Measurements from ENCODE around the gene ZNF547. TPM values are rescaled to one million over a fixed set of nuclear protein-coding genes. Genes with fewer than 3 reads are reported as not detected.

Gene ZNF547
- total RNA-seq, 2 donors from 2014 or later, result 2.4 to 3.5 TPM

Other genes with a start within 250 kb of the ZNF547 start
- not detected for gene USP29, start 243.6 kb upstream of the ZNF547 start, total RNA-seq
- gene ZIM3, start 218.3 kb upstream of the ZNF547 start, total RNA-seq, result not detected
- under 1 TPM in 1 of 2 donors, not detected in 1; 0.38 TPM for gene DUXA, start 196.1 kb upstream of the ZNF547 start, total RNA-seq
- gene ZNF264, start 172.1 kb upstream of the ZNF547 start, total RNA-seq, result 10 to 100 TPM; 35.1 to 37.8 TPM
- gene AURKC, start 132.5 kb upstream of the ZNF547 start, total RNA-seq, result 1 to 10 TPM; 1.6 to 2.0 TPM
- gene ZNF805, start 122.9 kb upstream of the ZNF547 start, total RNA-seq, result 10 to 100 TPM; 12.9 to 15.5 TPM
- gene ZNF460, start 83.1 kb upstream of the ZNF547 start, total RNA-seq, result 10 to 100 TPM; 46.6 to 49.7 TPM
- 1 to 10 TPM; 5.0 to 6.8 TPM for gene ZNF543, start 43.1 kb upstream of the ZNF547 start, total RNA-seq
- 1 to 10 TPM; 8.3 to 9.4 TPM for gene ZNF304, start 12.3 kb upstream of the ZNF547 start, total RNA-seq
- 1 to 10 TPM; 7.5 to 9.2 TPM for gene TRAPPC2B, start within 50 bp of the ZNF547 start, total RNA-seq
- gene ZNF548, start 26.3 kb downstream of the ZNF547 start, total RNA-seq, result 10 to 100 TPM; 16.4 to 18.7 TPM
- 10 to 100 TPM; 10.9 to 11.4 TPM for gene ZNF17, start 47.6 kb downstream of the ZNF547 start, total RNA-seq
- gene ZNF749, start 71.8 kb downstream of the ZNF547 start, total RNA-seq, result 10 to 100 TPM in 1 of 2 donors, 1 to 10 TPM in 1; 7.1 to 10.2 TPM
- gene VN1R1, start 93.6 kb downstream of the ZNF547 start, total RNA-seq, result 1 to 10 TPM in 1 of 2 donors, under 1 TPM in 1; 0.88 to 1.2 TPM
- 1 to 10 TPM; 6.3 to 8.1 TPM for gene ZNF772, start 114.0 kb downstream of the ZNF547 start, total RNA-seq
- gene ZNF419, start 124.2 kb downstream of the ZNF547 start, total RNA-seq, result 1 to 10 TPM; 8.2 to 8.3 TPM
- gene ZNF773, start 136.4 kb downstream of the ZNF547 start, total RNA-seq, result 1 to 10 TPM; 5.7 to 7.2 TPM
- gene ZNF549, start 163.8 kb downstream of the ZNF547 start, total RNA-seq, result 1 to 10 TPM; 4.3 to 6.1 TPM
- gene ZNF550, start 196.3 kb downstream of the ZNF547 start, total RNA-seq, result 1 to 10 TPM; 3.7 to 4.5 TPM
- gene ZNF416, start 215.4 kb downstream of the ZNF547 start, total RNA-seq, result 1 to 10 TPM; 3.9 to 5.3 TPM
- 1 to 10 TPM; 4.5 to 5.0 TPM for gene ZIK1, start 220.6 kb downstream of the ZNF547 start, total RNA-seq
- 1 to 10 TPM; 1.6 to 2.4 TPM for gene ZNF530, start 236.3 kb downstream of the ZNF547 start, total RNA-seq